Activated CD4-positive, alpha-beta T cell treated with anti-CD3 and anti-CD28 coated beads for 1 hour (primary cell): ENCODE data around the gene CNPY1.
"Not testable (repeated sequence)": the region's sequence is repeated elsewhere in the genome, so short reads cannot be mapped to it uniquely, and the experiment has no call there.

Experiments
- DNase-seq: peaks from one replicate; pipeline ENCODE4 v3.0.0-alpha.2; 2020

Gene CNPY1

GRCh38 chr7:155577509-155577905, 31.1 kb upstream of the CNPY1 start:
- DNase-seq = no peak

GRCh38 chr7:155576900-155577508, 30.6 kb upstream of the CNPY1 start:
- no peak for DNase-seq

- no peak for DNase-seq
These were observed 30.1 kb upstream of the CNPY1 start for GRCh38 chr7:155576416-155576815.

- no peak for DNase-seq
These were observed 28.4 kb upstream of the CNPY1 start for GRCh38 chr7:155574556-155575290.

- no peak for DNase-seq
These were observed 25.4 kb upstream of the CNPY1 start for GRCh38 chr7:155571581-155572345.

GRCh38 chr7:155570991-155571390, 24.6 kb upstream of the CNPY1 start:
- DNase-seq = no peak

- DNase-seq = no peak
These were observed 24.0 kb upstream of the CNPY1 start for GRCh38 chr7:155570171-155570958.

GRCh38 chr7:155569681-155570080, 23.3 kb upstream of the CNPY1 start:
- no peak for DNase-seq

- no peak for DNase-seq
These were observed 22.6 kb upstream of the CNPY1 start for GRCh38 chr7:155568842-155569494.

GRCh38 chr7:155568333-155568660, 21.9 kb upstream of the CNPY1 start:
- no peak for DNase-seq

GRCh38 chr7:155567646-155568332, 21.4 kb upstream of the CNPY1 start:
- DNase-seq = no peak

GRCh38 chr7:155566011-155566836, 19.9 kb upstream of the CNPY1 start:
- DNase-seq = no peak

GRCh38 chr7:155565596-155565995, 19.2 kb upstream of the CNPY1 start:
- no peak for DNase-seq

GRCh38 chr7:155562976-155563375, 16.6 kb upstream of the CNPY1 start:
- DNase-seq = not testable (repeated sequence)

- no peak for DNase-seq
These were observed 15.7 kb upstream of the CNPY1 start for GRCh38 chr7:155562106-155562505.

GRCh38 chr7:155560982-155561686, 14.8 kb upstream of the CNPY1 start:
- no peak for DNase-seq

- DNase-seq = no peak
These were observed 14.0 kb upstream of the CNPY1 start for GRCh38 chr7:155560196-155560885.

- no peak for DNase-seq
These were observed 13.3 kb upstream of the CNPY1 start for GRCh38 chr7:155559519-155560108.

- DNase-seq = no peak
These were observed 12.6 kb upstream of the CNPY1 start for GRCh38 chr7:155558961-155559360.
